GM18507 (cell line): Measurements from ENCODE around the gene ASIC1.

ENCODE experiments used
- DNase-seq: peaks from one replicate; pipeline ENCODE4 v3.0.0; 2011; ENCODE audit warnings: low read depth; ENCODE audit not compliant: insufficient read length; ENCODE audit errors: extremely low spot score
- FAIRE-seq: peaks from 2 replicates; lab custom pipeline; 2011; peaks lifted over from hg19 to GRCh38; lab: Jason Lieb, UNC

The ASIC1 gene

DNA sequence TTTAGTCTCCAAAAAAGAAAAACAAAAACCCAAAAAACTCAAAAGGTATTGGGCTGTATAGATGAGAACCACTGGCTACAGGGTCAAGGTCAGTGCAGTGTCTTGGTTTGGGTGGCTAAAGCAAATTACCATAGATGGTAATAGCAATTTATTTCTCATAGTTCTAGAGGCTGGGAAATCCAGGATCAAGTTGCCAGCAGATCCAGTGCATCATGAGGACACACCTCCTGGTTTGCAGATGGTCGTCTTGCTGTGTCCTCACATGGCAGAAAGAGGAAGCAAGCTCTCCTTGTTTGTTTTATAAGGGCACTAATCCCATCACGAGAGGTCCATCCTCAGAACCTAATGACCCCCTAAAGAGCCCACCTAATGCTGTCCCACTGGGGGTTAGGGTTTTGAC lies 65.8 kb downstream of the ASIC1 start:
- FAIRE-seq (no peak), DNase-seq (no peak)

DNA sequence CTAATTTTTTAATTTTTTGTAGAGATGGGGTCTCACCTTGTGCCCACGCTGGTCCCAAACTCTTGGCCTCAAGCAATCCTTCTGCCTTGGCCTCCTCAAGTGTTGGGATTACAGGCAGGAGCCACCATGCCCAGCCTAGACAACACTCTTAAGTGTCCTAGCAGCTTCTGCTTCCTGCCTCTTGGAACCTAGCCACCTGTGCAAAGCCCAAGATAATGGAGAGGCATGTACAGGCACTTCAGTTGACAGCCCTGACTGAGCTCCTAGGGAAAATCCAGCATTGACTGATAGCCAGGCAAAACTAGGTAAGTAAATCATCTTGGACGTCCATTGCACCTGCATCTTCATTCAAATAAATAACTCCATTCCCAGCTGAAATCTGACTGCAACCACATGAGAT lies 70.2 kb downstream of the ASIC1 start:
- DNase-seq (no peak), FAIRE-seq (no peak)

DNA sequence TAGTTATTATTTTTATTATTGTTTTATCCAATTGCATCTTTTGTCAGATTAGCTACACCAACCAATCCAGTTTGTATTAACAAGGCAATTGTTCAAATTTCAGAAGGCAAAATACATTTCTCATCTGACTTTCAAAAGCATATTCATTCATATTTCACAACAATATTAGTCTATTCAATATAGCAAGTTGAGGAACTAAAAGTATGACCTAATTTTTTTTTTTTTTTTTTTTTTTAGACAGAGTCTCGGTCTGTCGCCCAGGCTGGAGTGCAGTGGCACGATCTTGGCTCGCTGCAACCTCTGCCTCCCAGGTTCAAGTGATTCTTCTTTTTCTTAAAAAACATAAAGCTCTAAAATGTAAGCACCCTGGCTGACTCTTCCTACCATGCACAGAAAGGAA lies 71.9 kb downstream of the ASIC1 start:
- no peak for FAIRE-seq

DNA sequence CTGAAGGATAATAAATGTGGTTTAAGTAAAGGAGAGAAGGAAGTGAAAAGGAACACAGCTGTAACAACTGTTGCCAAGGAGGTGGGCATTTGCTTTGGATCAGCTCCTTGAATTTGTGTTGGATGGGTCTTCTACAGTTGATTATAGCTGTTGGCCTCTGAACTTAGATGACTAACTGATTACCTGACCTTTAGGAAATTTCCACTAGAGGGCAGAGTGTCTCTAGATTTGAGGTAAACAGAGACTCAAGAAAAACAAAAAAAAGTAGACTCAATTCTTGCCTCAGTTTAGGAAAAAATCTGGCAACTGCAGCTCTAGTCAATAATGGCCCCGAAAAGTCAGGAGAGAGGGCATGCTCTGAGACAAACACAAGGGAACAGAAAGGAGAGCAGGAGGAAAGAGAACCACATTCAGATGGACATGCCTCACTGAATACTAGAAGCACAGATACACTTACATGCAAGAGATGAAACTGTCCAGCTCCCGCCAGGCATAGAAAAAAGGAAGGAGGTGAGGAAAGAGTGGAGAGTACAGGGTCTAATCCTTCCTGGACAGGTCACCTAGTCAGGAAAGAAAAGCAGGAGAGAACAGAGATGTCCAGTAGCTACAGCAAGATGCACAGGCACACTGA lies 75.2 kb downstream of the ASIC1 start:
- FAIRE-seq = no peak
- DNase-seq = no peak

More for the DNA sequence above, 71.9 kb downstream of the ASIC1 start:
- no peak for DNase-seq
